GM18858 (cell line): ENCODE data around the gene BANP.
A peak's percentile ranks its signal among the peaks of the same experiment; 100 is the strongest.
"Not testable (repeated sequence)": the region's sequence is repeated elsewhere in the genome, so short reads cannot be mapped to it uniquely, and the experiment has no call there.

Experiments used
- ATAC-seq: cut with Tn5 transposase; IDR thresholded peaks from one replicate; pipeline ENCODE4 v1.9.1; 2021; ENCODE audit not compliant: unreplicated experiment

The BANP gene

DNA sequence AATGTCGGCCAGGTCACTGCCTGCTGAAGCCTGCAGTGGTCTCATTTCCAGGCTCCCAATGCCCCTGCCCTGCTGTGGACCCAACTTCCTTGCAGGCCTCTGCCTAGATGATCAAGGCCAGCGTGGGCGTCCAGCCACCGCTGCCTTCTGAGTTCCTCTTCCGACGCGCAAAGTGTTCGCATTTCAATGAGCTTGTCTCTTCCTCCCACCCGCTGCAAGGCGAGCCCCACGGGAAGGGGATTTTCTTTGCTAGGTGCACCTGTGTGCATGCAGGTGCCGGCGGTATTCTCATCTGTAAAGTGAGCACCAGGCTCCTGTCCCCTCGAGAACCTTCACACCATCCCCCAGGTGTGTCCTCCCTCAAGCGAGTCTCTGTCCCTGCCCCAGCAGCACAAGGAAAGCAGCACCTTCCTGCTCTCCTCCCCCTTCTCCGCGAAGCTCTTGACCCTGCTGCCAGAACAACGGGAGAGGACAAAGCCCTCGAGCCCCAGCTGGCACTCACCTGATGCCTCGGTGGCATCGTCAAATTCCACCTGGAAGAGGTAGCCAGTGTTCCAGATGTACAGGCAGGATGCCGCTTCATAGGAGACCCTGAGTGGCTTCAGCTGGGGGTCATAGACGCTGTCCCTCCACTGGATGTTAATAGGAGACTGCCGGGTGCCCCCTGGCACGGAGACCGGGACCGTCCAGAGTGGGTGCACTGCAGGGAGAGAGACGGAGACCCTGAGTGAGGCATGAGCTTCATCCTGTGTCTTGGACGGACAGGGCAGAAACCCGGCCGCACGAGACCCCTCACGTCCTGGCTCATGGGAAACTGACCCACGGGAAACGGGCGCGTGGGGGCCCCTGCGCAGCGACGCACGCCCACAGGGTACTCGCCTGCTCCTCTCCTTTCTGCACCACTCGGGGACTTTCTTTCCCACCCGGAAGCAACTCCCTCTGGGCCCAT is 24.7 kb upstream of the BANP start:
- ATAC-seq, result peak; percentile 42

DNA sequence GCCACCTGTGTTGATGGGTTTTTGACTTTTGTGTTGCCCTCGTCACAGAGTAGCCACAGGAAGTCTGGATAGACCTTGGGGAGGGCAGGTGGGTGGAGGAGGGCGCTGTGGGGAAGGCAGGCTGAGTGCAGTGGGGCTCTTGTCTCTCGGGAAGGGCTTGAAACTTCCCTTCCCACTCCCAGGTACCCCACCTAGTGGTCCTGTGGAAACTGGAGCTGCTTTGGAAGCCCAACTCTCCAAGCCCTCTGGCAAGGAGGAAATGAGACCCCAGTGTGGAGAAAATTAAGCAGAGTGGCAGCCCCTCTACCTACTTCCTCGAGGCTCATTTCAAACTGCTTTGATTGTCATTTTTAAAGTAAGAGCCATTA is 24.1 kb upstream of the BANP start:
- no peak for ATAC-seq

DNA sequence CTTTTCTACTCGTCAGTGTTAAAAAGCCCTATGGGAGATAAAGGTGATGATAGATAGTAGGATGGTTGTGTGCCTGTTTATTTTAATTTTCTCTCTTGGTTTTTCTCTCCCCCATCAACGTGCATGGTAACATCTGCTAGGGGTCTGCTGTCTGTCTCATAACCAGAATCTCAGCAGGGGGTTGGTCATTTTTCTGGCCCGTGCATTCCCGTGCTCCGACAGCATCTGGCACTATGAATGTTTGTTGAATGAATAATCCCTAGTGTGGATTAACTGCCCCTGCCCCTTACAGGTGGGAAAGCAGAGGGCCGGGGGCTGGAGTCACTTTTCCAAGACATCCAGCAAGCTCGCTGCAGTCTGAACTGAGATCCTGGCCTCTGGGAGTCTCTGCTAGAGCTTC is 21.2 kb upstream of the BANP start:
- ATAC-seq, result no peak

- no peak for ATAC-seq
Observed at GRCh38 chr16:87930456-87930855, 20.8 kb upstream of the BANP start.

DNA sequence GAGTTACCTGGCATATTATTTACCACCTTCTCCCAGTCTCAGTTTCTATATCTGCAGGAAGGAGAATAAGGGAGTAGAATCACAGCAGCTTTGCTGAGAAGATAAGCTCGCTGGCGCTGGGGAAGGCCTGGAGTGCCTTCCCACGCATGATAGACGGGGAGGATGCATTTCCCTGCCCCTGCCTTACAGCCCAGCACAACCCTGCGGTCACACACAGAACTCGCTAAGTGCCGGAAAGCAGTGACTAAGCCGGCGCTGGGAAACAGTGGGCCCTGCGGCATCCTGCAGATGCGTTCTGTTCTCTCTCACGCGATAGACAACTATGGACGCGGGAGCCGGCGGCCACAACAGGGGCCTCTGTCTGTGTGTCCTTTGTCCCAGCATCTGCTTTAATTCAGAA is 19.7 kb upstream of the BANP start:
- no peak for ATAC-seq

- not testable (repeated sequence) for ATAC-seq
Observed at GRCh38 chr16:87932475-87933139, 18.6 kb upstream of the BANP start.

GRCh38 chr16:87933140-87933495 is 18.1 kb upstream of the BANP start:
- no peak for ATAC-seq

- ATAC-seq, result not testable (repeated sequence)
Observed at GRCh38 chr16:87934752-87935425, 16.3 kb upstream of the BANP start.

GRCh38 chr16:87936016-87936374 is 15.2 kb upstream of the BANP start:
- not testable (repeated sequence) for ATAC-seq

GRCh38 chr16:87936375-87937230 is 14.6 kb upstream of the BANP start, which contains the start of gene CA5A:
Gene CA5A (minus strand): TSS chr16:87936529. CDS start chr16:87936450, 79 bp downstream.
- no peak for ATAC-seq

DNA sequence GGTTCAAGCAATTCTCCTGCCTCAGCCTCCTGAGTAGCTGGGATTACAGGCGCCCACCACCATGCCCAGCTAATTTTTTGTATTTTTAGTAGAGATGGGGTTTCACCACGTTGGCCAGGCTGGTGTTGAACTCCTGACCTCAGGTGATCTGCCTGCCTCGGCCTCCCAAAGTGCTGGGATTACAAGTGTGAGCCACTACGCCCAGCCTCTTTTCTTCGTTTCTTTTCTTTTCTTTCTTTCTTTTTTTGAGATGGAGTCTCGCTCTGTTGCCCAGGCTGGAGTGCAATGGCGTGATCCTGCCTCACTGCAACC is 14.0 kb upstream of the BANP start:
- not testable (repeated sequence) for ATAC-seq

DNA sequence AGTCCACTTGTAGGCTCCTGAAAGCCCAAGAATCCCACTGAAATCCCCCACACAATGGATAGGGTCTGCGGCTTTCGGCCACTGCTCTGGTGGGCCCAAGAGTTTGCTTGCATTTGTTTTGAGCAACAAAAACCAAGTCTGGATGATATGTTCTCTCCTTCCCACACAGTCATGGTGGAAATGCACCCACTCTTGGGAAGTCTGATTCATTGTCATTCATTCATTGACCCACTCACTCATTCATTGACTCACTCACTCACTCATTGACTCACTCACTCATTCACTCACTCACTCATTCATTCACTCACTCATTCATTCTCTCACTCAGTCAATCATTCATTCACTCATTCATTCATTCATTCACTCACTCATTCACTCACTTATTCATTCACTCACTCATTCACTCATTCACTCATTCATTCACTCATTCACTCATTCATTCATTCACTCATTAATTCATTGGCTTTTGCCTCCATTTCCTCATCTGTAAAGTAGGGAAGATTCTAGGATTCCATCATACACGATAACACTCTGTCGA is 12.8 kb upstream of the BANP start:
- ATAC-seq, result no peak

DNA sequence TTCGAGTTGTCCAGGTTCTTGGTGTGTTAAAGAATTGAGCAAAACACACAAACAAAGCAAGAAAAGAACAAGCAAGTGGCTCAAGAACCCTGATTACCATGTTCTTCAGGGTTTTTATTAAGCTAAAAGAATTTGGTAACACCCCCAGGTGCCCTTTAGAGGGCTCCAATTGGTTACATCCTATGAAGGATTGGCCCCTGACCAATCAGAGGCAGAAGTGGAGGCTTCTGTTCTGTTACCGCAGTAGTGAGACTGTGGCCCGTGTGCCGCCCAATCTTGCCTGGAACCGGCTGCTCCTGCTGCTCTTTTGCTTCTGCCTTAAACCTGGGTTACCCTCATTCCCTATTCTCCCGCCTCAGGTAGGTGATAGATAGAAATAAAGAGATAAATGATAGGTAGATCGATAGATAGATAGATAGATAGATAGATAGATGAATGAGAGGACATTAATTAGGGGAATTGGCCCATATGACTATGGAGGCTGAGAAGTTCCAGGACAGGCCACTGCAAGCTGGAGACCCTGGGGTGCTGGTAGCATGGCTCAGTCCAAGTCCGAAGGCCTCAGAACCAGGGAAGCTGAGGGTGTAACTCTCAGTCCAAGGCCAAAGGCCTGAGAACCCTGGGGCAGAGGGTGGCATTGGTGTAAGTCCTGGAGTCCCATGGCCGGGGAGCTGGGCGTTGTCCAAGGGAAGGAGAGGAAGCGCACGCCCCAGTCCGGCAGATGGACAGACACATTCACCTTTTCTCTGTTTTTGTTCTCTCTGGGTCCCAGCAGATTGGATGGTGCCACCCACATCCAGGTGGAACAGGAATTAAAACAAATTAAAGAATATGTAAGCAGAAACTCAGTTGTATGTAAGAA is 11.4 kb upstream of the BANP start:
- no peak for ATAC-seq

DNA sequence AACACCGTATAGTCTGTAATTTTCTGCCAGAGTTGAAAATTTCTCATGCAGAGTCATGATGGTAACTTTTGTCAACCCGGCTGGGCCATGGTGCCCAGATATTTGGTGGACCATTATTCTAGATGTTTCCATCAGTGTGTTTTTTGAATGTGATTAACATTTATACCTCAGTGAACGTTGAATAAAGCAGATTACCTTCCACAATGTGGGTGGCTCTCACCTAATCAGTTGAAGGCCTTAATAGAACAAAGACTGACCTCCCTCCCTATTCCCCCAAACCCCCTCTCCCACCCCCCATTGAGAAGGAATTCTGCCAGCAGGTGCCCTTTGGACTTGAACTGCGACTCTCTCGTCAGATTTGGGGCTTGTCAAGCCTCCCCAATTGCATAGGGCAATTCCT is 8.6 kb upstream of the BANP start:
- ATAC-seq, result no peak

- ATAC-seq, result no peak
Observed at GRCh38 chr16:87945351-87946042, 5.7 kb upstream of the BANP start.

- no peak for ATAC-seq
Observed at GRCh38 chr16:87946596-87947347, 4.5 kb upstream of the BANP start.

DNA sequence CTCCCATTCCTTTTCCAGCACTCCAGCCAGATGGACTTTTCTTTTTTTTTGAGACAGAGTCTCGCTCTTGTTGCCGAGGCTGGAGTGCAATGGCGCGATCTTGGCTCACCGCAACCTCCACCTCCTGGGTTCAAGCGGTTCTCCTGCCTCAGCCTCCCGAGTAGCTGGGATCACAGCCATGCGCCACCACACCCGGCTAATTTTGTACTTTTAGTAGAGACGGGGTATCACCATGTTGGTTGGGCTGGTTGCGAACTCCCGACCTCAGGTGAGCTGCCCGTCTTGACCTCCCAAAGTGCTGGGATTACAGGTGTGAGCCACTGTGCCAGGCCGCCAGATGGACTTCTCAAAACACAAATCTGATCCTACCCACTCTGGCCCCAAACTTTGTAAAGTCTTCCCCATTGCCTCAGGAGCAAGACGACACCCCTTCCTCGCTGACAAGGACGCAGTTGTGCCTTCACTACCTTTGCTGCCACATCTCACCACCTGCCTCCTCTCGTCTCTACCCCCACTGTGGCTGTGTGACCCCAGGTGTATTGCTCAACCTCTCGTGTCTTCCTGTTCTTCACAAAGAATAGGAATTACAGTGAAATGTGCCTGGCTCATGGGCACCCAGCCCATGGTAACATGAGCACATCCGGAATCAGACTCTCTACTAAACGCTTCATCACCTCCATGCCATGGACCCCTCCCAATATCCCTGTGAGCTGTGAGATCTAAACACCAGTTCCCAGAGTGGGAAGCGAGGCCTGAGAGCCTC is 3.7 kb upstream of the BANP start:
- no peak for ATAC-seq

- ATAC-seq, result no peak
Observed at GRCh38 chr16:87948119-87948545, 3.1 kb upstream of the BANP start.
